DND-41 (cell line): Measurements from ENCODE around the gene TAMM41.

ENCODE experiments used
- ATAC-seq: fragments of 200-7000 bp; cut with Tn5 transposase; 3 replicates; pipeline ENCODE4 v1.9.1; 2021; ENCODE audit warnings: low read depth; ENCODE audit not compliant: insufficient read depth
- DNase-seq: peaks from one replicate; pipeline ENCODE4 v3.0.0-alpha.2; 2020
- H2AFZ ChIP-seq: 2 replicates; pipeline ENCODE4 v1.6.0; 2012; ENCODE audit warnings: low read depth, low read length
- H3K27ac ChIP-seq: 2 replicates; pipeline ENCODE4 v1.5.1; 2012; ENCODE audit warnings: low read length, inconsistent platforms
- H3K27me3 ChIP-seq: fragments of 200-600 bp; sonication (generic); 2 replicates; pipeline ENCODE4 v1.6.0; 2012; ENCODE audit warnings: low read length, mild to moderate bottlenecking, inconsistent platforms; ENCODE audit not compliant: insufficient read depth, poor library complexity
- H3K36me3 ChIP-seq: 2 replicates; pipeline ENCODE4 v1.5.1; 2012; ENCODE audit warnings: low read length, inconsistent platforms; ENCODE audit not compliant: insufficient read depth
- H3K4me1 ChIP-seq: 2 replicates; pipeline ENCODE4 v1.5.1; 2012; ENCODE audit warnings: mild to moderate bottlenecking, low read length; ENCODE audit not compliant: insufficient read depth
- H3K4me2 ChIP-seq: 2 replicates; pipeline ENCODE4 v1.6.0; 2012; ENCODE audit warnings: mild to moderate bottlenecking, moderate library complexity, low read length, inconsistent platforms; ENCODE audit not compliant: insufficient read depth
- H3K4me3 ChIP-seq, 2 experiments: fragments of 200-600 bp in 1 of 2; shearing (Covaris generic) in 1 of 2; 2 replicates each; pipeline ENCODE4 v1.5.1; 2012 to 2016; ENCODE audit warnings: inconsistent platforms in 2 of 2, low read length in 2 of 2, mild to moderate bottlenecking in 2 of 2, low read depth in 1 of 2, moderate library complexity in 1 of 2
- H3K79me2 ChIP-seq: 2 replicates; pipeline ENCODE4 v1.6.0; 2012; ENCODE audit warnings: low read length, inconsistent platforms; ENCODE audit not compliant: insufficient read depth
- H3K9ac ChIP-seq: 2 replicates; pipeline ENCODE4 v1.6.0; 2012; ENCODE audit warnings: low read depth, mild to moderate bottlenecking, inconsistent platforms, low read length, moderate library complexity
- H3K9me3 ChIP-seq: 2 replicates; pipeline ENCODE4 v1.5.1; 2012; ENCODE audit warnings: low read length, moderate library complexity, mild to moderate bottlenecking, inconsistent platforms; ENCODE audit not compliant: insufficient read depth, severe bottlenecking
- H4K20me1 ChIP-seq: 2 replicates; pipeline ENCODE4 v1.6.0; 2012; ENCODE audit warnings: low read length; ENCODE audit not compliant: insufficient read depth
- CTCF ChIP-seq: IDR thresholded peaks from 2 replicates; pipeline ENCODE4 v1.5.1; 2012; ENCODE audit warnings: borderline replicate concordance, low read length, moderate library complexity, mild to moderate bottlenecking; ENCODE audit not compliant: poor library complexity, severe bottlenecking; ENCODE audit errors: extremely low read depth
- EZH2 ChIP-seq: IDR thresholded peaks from 3 replicates; pipeline ENCODE4 v1.6.1; 2012; ENCODE audit warnings: borderline replicate concordance, low read depth, mild to moderate bottlenecking, moderate library complexity, low read length, inconsistent platforms; ENCODE audit not compliant: severe bottlenecking

The TAMM41 gene

GRCh38 chr3:11825301-11825700 lies 21.4 kb downstream of the TAMM41 start:
- DNase-seq, result no peak
- no peaks in the 10 kb centered on the region for H3K4me1 ChIP-seq
- no peak overlapping the region for H3K9ac ChIP-seq
- H3K4me3 ChIP-seq, result no peak overlapping the region
- no peak overlapping the region for H3K4me2 ChIP-seq
- peaks cover 78% of the 10 kb centered on the region for H3K36me3 ChIP-seq
- no peak overlapping the region for H2AFZ ChIP-seq
- ATAC-seq, result no peak
- H3K79me2 ChIP-seq, result no peaks in the 10 kb centered on the region
- H3K27ac ChIP-seq, result no peak overlapping the region
- TF ChIP-seq CTCF, result no peak
- H4K20me1 ChIP-seq, result no peaks in the 10 kb centered on the region
- no peaks in the 10 kb centered on the region for H3K27me3 ChIP-seq
- no peaks in the 10 kb centered on the region for H3K9me3 ChIP-seq

GRCh38 chr3:11820531-11821041 lies 26.1 kb downstream of the TAMM41 start:
- TF ChIP-seq EZH2, result no peak
- H3K27ac ChIP-seq, result no peak overlapping the region
- ATAC-seq (no peak), DNase-seq (no peak)
- H3K9ac ChIP-seq, result no peak overlapping the region
- H3K36me3 ChIP-seq, result peaks cover 63% of the 10 kb centered on the region
- H3K4me3 ChIP-seq, result no peak overlapping the region
- no peaks in the 10 kb centered on the region for H3K79me2 ChIP-seq
- no peak overlapping the region for H2AFZ ChIP-seq
- no peaks in the 10 kb centered on the region for H3K9me3 ChIP-seq
- no peaks in the 10 kb centered on the region for H3K27me3 ChIP-seq
- no peaks in the 10 kb centered on the region for H4K20me1 ChIP-seq
- H3K4me1 ChIP-seq, result no peaks in the 10 kb centered on the region
- H3K4me2 ChIP-seq, result no peak overlapping the region

- ATAC-seq (no peak), DNase-seq (no peak)
- Histone ChIP-seq H3K4me2 (no peak overlapping the region), H3K4me3 (no peak overlapping the region), H3K79me2 (no peaks in the 10 kb centered on the region), H3K9ac (no peak overlapping the region), H4K20me1 (no peaks in the 10 kb centered on the region), H3K27ac (no peak overlapping the region), H3K4me1 (no peaks in the 10 kb centered on the region), H2AFZ (no peak overlapping the region), H3K36me3 (peaks cover 62% of the 10 kb centered on the region), H3K9me3 (no peaks in the 10 kb centered on the region), H3K27me3 (no peaks in the 10 kb centered on the region)
- TF ChIP-seq EZH2 (no peak), CTCF (no peak)
Observed at GRCh38 chr3:11819146-11819689, 27.5 kb downstream of the TAMM41 start.

- Histone ChIP-seq H3K4me1 (no peaks in the 10 kb centered on the region), H2AFZ (no peak overlapping the region), H3K27ac (no peak overlapping the region), H3K79me2 (no peaks in the 10 kb centered on the region), H4K20me1 (no peaks in the 10 kb centered on the region), H3K9me3 (no peaks in the 10 kb centered on the region), H3K9ac (no peak overlapping the region), H3K27me3 (no peaks in the 10 kb centered on the region), H3K4me3 (no peak overlapping the region), H3K36me3 (peaks cover 64% of the 10 kb centered on the region), H3K4me2 (no peak overlapping the region)
- DNase-seq (no peak), ATAC-seq (no peak)
- TF ChIP-seq EZH2, result no peak
- no peak for TF ChIP-seq CTCF
Observed at GRCh38 chr3:11818033-11818432, 28.7 kb downstream of the TAMM41 start.
